ENCODE data around the gene ADCY1.

Gene ADCY1

DNA sequence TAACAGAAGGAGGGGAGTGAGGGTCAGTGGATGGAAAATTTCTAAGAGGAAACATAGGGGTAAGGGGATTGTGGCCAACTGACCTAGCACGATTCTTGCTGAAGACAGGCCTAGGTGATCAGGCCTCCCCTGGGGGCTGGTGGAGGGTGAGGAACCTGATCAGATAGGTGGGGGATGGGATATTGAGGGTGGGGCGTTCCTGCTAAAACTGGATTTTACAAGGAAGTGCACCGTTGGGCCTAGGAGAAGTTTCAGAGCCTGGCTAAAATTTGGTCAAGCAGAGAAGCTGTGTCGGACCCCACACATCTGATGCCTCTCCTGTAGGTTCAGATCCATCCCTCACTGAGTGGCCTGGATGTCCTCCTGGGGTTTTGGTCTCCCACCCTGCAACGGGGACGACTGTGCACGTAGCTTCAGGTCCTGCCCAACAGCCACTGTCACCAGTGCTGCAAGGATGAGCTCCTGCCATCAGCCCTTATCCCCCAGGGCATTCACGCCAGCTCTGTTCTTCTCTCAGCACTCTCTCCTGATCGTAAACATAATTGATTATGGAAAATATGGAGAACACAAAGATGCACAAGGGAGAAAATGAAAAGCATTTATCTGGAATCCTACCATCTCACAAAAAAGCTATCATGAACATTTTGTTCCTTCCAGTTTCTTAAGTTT is 89.9 kb downstream of the ADCY1 start:
- no peak for DNase-seq (ENCODE audit: low read depth in 2 of 2, low spot score in 1 of 2)

DNA sequence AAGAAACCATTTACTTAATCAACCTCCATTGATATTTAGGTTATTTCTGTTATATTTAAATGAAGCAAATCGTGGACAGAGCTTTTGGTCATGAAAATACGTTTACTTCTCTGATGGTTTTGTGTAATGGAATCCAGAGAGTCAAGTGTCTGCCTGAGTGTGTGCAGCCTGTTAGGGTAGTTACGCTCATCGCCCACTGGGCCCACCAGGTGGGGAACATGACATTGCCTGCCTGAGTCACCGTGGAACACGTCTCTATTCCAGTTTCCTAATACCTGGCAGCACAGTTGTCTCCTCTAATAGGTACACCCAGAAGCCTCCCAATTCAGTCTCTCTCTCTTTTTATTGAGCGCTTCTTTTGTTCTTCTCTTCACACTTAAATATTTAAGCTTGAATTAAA is 91.0 kb downstream of the ADCY1 start:
- DNase-seq (ENCODE audit: low read depth in 2 of 2, low spot score in 1 of 2) = no peak

DNA sequence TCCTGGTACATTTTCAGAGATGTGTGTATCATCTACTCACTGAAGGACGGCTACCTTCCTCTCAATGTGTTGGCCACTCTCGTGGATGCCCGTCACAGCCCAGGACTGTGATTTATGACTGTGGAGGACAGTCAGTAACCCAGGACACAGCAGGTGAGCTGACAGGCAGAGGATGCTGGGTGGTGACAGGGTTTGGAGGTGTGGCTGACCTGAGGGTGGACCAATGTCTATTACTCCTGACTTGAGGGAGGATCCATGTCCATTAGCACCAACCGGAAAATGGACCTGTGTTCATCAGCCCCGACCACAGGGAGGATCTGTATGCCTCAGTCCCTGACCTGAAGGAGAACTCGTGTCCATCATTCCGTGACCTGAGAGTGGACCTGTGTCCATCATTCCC is 96.1 kb downstream of the ADCY1 start:
- DNase-seq (ENCODE audit: low read depth in 2 of 2, low spot score in 1 of 2) = no peak

DNA sequence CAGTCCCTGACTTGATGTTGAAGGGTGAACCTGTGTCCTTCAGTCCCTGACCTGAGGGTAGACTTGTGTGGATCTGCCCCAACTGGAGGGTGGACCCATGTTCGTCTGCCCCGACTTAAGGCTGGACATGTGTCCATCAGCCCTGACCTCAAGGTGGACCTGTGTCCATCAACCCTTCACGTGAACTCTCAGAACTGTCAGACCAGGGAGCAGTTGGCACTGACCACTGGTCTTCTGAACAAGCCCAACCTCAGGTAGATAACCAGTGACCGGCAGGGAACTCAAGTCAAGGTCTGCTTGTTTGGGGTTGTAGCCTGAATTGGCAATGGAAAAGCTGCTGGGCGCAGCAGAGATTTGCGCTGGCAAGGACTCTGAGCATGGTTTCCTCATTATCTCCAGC is 96.5 kb downstream of the ADCY1 start:
- no peak for DNase-seq (ENCODE audit: low read depth in 2 of 2, low spot score in 1 of 2)

DNA sequence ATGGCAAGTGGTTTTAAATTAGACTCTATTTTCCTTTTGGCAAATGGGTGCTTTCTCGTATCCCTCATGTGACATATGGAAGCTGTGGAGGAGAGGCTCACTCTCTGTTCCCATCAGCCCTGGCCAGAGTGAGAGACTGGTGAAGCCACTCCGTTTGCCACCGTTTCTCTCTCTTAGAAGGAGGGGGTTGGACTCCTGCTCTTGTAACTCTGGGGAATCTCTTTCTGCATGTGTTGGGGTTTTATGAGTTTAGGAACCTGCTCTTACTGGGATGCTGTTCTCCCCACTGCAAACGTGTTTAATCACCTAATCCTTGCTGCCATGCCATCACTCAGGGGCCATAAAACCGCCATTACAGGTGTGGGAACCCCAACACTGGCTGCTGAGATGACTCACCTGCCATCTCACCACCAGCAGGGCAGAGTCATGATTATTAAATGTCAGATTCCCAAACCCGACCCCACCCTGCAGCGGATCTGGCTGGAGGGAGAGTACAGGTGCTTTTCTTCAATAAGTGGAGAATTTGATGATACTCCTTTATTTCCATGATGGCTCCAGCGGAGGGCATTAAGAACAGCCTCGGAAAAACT is 103.2 kb downstream of the ADCY1 start:
- no peak for DNase-seq (ENCODE audit: low read depth in 2 of 2, low spot score in 1 of 2)

DNA sequence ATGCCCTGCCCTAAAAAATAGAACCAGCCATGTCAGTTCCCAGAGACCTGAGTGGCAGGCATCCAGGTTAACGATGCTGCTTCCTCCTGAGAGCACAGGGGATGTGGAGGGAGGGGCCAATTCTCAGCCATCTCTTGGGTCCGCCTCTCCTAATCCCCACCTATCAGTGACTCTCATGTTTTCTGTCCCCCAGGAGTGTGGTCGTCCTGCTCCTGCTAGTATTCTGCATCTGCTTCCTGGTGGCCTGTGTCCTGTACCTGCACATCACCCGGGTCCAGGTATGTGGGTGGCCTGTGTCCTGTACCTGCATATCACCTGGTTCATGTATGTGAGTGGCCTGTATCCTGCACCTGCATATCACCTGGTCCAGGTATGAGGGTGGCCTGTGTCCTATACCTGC is 105.3 kb downstream of the ADCY1 start:
- DNase-seq (ENCODE audit: low read depth in 2 of 2, low spot score in 1 of 2) = no peak

DNA sequence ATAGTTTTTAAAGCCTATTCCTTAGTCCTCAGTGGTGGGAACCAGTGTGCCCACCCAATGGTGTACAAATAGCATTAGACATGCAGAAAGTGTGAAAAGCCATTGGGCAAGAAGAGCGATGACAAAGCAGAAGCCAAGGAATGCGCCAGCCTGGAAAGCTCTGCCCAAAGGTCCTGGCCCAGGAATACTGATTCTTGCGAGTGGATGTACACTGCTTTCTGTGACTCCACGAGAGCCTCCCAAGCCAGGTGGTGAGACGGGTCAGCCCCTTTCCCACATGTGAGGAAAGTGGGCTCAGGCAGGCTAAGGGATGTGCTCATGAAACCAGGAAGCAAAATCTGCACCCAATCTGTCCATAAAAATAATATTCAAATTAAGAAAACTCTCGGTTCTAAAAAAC is 106.6 kb downstream of the ADCY1 start:
- DNase-seq (ENCODE audit: low read depth in 2 of 2, low spot score in 1 of 2) = no peak

DNA sequence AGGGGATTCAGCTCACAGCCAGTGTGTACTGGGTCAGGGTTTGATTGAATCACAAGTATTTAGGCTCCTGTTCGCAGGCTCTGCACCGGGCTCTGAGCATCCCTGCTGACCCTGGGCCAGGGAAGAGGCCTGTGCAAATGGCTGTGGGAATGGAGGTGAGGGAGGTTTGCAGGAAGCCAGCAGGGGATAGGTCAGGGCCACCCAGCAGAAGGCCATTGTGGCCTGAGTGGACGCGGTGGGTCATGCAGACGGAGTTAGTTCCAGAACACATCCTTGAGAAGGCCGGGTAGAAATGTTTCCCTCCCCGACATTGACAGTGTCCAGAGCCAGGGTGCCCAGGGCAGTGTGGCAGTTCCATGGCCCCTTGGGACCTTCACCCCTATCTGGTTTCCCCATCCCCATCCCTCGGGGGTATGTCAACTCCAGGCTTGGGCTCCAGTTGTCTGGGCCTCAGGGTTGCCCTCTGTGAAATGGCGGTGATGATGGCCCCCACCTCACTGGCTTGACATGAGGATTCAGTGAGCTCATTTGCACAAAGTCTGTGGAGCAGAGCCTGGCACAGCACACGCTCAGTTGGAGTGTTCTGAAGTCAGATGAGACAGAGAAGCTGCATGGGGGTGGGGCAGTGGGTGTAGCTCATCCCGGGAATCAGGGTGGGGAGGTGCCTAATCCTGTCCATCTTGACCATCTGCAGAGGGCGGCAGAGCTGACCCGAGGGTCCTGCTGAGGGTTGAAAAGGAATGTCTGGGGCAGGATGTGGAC is 107.6 kb downstream of the ADCY1 start:
- DNase-seq (ENCODE audit: low read depth in 2 of 2, low spot score in 1 of 2) = no peak

DNA sequence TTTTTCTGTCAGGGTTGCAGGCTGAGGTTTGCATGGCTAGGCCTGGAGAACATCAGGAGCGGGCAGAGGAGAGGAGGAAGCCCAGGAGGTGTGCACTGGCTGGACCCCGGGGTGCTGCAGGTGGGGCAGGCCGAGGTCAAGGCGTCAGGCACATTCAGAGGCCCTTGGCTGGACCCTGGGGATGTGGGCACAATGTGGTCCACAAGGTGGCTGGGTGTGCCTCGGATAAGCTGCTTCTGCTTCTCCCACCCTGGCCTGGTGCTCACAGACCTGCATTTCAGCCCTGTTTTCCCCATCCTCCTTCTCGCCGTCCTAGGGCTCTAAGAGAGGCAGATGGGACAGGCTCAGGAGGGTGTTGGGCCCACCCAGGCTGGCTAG is 108.2 kb downstream of the ADCY1 start:
- no peak for DNase-seq (ENCODE audit: low read depth in 2 of 2, low spot score in 1 of 2)

DNA sequence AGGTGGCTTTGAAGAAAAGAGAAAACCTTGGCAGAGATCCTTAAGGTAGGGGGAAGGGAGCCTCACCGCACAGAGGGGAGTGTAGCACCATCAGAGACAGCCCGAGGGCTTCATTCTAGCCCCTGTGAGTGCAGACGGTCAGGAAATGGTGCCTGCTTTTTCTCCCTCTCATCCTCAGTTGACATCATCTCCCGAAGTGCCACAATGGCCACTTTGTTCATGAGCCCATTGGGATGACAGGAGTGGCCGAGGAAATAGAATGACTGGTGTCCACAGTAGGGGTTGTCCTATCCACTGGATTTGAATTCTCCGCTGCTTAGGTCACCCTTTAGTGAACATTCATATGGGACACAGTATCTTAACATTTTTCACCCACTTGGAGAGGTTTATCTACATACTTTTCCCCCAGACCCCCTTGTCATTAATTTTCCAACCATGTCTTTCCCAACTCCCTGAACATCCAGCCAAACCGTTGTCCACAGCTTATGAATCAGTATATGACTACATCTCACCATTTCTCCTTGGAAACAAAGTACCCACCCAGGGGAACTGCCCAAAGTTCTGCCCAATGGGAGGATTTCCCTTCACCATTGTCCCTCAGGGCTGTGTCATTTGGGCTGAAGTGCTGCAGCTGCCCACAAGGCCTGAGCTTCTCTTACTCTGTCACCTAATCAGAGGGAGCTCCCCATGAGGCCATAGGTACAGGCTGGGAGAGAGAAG is 108.8 kb downstream of the ADCY1 start:
- no peak for DNase-seq (ENCODE audit: low read depth in 2 of 2, low spot score in 1 of 2)

DNA sequence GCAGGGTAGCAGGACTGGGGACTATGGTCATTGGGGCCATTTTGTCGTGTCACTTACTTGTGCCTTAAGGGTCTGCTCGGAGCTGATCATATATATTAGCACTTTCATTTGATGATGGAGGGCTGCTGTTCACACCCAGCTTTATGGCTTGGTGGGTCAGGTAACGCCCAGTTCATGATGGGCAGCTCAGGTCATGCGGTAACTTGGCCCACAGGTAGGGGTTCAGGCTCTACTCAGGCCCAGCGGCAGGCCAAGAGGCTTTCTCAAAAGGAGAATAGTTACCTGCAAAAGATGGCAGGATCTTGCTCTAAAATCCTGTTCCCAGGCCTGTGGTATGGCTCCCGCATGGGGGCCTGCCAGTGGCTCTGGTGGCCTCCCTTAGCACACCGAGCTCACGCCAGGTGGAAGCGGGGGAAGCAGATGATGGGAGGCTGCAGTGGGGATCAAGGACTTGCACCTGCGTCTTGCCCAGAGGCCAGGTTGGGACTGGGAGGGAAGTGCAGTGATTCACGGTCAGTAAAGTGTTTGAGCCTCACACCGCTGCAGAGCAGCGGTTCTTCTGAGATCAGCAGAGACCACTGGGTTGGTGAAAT is 109.5 kb downstream of the ADCY1 start:
- no peak for DNase-seq (ENCODE audit: low read depth in 2 of 2, low spot score in 1 of 2)

DNA sequence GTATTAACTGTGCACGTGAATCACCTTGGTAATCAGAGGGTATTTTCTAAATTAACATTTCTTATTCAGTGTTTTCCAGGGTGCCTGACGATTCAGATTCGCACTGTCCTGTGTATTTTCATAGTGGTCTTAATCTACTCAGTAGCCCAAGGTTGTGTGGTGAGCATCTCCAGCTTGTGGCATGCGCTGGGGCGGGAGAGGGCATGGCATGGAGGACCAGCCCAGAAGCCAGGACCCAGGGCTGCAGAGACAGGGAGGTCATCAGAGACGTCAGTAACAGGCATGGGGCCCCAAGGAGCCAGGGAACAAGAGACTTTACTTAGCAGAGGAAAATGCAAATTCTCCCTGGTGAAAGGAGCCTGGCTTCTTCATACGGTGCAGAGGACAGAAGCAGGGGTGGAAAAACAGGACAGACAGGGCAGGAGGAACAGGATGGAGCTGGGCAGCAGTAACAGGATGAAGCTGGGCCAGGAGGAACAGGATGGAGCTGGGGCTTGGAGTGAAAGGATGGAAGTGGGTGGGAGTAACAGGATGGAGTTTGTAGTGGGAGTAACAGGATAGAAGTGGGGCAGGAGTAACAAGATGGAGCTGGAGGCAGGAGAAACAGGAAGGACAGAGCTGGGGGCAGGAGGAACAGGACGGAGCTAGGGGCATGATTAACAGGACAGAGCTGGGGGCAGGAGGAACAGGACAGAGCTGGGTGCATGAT is 110.9 kb downstream of the ADCY1 start:
- DNase-seq (ENCODE audit: low read depth in 2 of 2, low spot score in 1 of 2) = no peak

DNA sequence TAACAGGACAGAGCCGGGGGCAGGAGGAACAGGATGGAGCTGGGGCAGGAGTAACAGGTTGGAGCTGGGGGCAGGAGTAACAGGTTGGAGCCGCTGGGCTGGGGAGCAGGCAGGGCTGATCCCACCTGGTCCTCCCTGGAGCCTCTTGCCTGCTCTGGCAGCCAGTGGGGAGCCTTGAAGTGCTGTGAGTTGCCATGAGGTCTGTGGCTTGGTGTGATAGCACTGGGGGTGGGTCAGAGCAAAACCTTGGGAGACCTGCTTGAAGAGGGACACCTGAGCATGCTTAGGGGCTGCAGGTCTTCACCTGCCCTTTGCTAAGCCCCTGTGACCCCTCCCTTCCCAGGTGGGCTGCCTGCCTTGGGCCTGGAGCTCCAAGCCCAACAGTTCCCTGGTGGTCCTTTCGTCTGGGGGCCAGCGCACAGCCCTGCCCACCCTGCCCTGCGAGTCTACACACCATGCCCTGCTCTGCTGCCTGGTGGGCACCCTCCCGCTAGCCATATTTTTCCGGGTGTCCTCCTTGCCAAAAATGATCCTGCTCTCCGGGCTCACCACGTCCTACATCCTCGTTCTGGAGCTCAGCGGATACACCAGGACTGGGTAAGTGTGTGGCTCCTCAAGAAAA is 111.6 kb downstream of the ADCY1 start:
- no peak for DNase-seq (ENCODE audit: low read depth in 2 of 2, low spot score in 1 of 2)

DNA sequence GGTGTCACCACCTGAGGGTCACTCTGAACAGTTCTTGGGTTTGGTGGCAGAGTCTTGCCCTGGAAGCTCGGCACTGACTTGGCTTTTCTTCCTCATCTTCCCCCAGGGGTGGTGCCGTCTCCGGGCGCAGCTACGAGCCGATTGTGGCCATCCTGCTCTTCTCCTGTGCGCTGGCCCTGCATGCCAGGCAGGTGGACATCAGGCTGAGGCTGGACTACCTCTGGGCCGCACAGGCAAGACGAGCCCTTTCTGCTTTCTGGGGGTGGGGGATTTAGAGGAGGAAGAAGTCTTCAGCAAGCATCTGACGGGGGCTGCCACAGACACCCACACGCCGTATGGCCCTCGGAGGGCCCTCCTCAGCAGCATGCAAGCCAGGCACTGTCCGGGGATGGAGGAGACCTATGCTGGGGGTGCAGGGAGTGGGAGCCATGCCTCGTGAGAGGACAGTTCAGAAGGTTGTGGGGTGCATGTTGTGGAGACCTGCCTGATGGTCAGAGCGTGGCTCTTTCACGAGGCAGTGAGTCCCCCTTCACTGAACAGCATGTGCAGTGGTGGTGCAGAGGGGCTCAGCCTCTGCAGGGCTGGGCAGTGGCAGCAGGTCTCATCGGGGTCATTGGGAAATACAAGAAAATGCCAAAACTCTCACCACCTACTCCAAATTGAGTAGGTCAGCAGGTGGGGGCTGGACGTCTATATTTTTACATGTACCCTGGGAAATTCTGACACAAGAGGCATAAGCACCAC is 112.4 kb downstream of the ADCY1 start:
- no peak for DNase-seq (ENCODE audit: low read depth in 2 of 2, low spot score in 1 of 2)

DNA sequence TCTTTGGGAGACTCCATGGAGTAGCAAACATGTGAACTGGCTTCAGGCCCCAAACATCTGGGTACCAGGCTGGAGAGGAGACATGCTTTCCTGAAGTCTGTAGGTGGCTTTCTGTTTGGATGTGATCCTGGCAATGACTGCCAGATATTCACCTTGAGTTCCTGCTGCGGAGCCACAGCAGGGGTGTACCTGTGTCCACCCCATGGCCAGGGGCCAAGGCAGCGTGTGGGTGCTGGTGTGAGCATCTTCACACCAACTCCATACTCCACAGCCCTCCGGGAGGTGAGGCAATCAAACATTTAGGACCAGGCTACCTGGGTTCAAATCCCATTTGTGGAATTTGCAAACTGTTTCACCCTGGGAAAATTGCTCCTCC is 113.0 kb downstream of the ADCY1 start:
- no peak for DNase-seq (ENCODE audit: low read depth in 2 of 2, low spot score in 1 of 2)

DNA sequence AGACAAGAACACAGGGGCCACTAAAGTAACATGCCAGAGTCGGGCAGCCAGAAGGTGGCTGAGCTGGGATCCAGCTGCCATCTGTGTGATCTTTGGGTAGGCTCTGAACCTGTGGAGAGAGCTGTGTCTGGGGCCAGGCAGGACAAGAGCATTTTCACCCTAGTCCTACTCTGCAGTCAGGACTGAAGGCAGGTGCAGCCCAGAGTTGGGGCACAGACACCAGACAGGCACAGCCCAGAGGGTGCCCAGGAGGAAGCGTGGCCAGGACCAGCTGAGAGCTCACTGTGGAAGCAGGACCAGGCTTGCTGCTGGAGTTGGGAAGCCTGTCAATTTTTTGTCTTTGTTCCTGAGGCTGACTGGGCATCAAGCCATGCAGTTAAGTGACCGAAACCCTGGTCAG is 113.6 kb downstream of the ADCY1 start:
- DNase-seq (ENCODE audit: low read depth in 2 of 2, low spot score in 1 of 2) = no peak

DNA sequence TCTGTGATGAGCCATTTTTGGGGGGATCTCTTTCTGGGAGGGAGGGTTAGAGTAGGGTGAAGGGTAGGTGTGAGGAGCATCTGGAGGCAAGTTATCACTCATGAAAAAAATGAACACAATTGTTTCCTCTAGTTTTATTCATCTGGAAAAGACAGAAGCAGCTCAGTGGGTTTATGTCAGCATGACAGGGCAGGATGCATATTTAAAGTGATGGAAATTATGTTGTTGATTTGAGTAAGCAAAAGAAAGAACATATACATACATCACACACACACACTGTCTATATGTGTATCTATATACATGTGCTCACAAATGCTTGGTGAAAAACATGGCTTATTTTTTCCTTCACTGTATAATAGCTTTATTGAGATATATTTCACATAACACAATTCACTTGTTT is 114.2 kb downstream of the ADCY1 start:
- DNase-seq (ENCODE audit: low read depth in 2 of 2, low spot score in 1 of 2) = no peak

DNA sequence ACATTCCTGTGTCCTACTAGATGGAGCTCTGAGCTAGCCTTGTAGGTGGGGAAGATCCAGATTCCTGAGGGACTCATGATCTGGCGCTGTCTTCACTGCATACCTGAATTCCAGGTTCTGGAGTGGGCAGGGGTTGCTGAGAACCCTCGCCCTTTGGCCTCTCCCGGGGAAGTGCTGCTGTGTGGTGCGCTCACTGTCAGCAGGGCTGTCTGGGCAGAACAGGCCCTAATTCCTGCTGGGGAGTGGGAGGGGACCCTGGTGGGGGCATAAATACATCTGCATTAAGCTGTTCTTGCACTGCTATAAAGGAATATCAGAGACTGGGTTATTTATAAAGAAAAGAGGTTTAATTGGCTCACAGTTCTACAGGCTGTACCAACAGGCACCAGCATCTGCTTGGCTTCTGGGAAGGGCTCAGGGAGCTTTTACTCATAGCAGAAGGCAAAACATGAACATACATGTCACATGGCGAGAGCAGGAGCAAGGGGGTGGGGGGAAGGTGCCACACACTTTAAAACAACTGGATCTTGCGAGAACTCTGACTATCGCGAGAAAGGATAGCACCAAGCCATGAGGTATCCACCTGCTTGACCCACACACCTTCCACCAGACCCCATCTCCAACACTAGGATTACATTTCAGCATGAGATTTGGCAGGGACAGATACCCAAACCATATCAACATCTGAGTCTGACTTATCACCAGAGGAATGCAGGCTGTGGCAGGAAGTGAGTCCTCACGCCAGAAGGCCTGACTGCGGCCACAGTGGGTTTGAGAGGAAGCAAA is 115.0 kb downstream of the ADCY1 start:
- no peak for DNase-seq (ENCODE audit: low read depth in 2 of 2, low spot score in 1 of 2)
